ENCODE results near the gene LFNG.

LFNG gene

GRCh38 chr7:2502647-2502966 lies 17.0 kb upstream of the LFNG start:
- DNase-seq (ENCODE audit: low read depth in 1 of 2, low spot score in 1 of 2), result no peak

DNA sequence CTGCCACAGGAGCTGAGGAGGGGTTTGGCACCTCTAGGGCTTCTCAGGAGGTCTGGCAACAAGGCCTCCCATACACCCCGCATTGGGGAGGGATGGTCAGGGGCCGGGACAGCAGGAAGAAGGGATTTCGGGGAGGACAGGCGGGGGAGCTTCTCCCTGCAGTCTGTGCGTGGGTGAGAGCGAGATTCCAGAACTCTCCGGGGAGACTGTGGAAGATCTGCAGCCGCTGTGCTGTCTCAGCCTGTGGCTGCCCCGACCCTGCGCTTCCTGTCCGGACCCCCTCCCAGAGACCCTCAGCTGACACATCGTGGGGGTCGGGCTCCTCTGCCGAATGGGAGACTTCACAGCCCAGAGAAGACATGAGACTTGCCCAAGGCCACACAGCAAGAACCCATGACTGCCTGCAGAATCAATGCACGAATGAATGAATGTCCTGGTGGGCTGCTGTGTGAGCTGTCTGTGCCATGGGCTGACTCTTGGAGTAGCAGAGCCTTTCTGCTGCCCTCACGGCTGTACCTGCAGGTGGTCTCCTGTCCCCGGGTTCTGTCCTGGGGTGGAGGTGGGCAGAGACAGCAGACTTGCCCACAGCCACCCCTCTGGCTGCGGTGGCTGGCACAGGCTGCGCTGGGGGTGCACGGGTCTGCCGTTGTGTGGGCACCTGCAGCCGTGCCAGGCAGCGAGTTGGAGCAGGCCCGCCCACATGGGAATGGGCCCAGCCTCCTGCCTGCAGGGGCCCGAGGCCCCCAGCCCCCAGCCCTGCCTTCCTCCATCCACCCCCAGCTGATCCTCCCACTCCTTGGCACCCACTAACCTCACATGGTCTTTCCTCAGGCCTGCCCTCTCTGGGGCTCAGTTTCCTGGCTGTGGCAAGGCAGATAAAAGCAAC lies 16.3 kb upstream of the LFNG start:
- DNase-seq (ENCODE audit: low read depth in 1 of 2, low spot score in 1 of 2), result no peak

DNA sequence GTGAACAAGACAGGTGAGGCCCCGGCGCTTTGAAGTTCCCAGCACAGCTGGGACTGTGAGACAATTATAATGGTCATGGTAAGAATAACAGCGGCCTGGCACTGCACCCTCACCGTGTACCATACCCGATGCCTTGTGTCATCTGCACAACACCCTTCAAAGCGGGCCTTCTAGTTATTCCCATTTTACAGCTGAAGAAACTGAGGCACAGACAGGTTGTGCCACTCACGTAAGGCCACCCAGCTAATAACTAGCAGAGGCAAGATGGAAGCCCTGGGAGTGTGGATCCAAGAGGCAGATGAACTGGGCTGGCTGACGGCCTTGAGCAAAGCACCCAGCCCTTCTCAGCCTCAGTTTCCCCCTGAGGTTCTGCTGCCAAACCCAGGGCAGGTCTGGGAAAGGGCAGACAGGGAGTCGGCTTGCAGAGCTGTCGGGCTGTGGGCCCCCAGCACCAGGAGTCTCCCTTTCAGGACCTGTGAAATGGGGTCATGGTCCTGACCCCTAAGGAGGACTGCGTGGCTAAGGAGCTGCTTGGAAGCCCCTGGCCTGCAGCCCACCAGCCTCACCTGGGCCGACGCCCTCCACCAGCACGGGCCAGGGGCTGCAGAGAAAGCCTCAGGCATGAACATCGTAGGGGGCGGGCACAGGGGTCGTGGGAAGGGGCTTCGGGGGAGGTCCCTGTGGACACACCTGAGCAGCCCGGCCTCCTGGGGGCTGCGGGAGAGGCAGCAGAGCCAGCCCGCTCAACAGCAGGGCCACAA lies 15.3 kb upstream of the LFNG start:
- no peak for DNase-seq (ENCODE audit: low read depth in 1 of 2, low spot score in 1 of 2)

- no peak for DNase-seq (ENCODE audit: low read depth in 1 of 2, low spot score in 1 of 2)
These were observed 14.6 kb upstream of the LFNG start for GRCh38 chr7:2504889-2505375.

DNA sequence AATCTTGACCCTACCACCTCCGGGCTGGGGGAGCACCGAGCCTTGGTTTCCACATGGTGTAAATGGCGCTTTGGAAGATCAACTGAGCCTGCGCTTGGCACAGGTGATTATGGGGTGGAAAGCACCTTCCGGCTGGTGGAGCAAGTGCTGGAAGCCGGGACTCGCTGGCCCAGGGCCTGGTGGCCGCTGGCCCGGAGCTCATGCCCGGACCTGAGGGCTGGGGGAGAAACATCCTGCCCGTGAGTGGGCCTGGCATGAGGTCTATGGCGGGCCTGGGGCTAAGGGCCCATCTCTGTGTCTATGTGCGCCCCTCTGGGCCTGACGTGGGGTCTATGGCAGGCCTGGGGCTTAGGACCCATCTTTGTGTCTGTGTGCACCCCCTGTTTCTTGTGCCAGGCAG lies 14.2 kb upstream of the LFNG start:
- no peak for DNase-seq (ENCODE audit: low read depth in 1 of 2, low spot score in 1 of 2)

DNA sequence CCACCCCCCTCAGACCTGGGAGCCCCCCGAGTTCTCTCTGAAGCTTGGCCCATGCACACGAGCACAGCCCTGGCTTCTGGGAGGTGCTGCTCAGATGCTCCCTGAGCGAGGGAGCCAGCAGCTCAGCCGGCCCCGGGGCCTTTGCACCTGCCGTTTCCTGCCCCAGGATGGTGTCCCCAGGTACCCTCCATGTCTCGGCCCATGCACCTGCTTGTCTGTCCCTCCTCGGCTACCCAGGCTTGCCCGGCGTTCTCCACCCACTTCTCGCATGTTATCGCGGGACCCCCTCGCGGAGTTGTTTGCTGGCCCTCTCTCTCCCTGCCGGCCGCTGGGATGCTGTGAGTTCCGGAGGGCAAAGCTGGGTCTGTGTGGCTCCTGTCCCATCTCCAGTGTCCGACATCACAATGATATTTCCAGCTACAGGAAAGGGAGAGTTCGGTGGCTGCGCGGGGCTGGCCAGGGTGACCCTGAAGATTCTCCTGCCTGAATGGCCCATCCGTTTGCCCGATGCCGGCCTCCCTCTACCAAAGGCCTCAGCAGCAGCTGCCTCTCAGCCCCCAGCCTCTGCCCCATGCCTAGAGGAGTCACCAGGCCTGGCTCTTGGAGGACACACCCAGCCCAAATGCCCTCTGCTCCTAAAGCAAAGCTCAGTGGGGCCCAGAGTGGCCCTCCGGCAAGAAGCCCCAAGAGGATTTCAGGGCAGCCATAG lies 12.2 kb upstream of the LFNG start:
- no peak for DNase-seq (ENCODE audit: low read depth in 1 of 2, low spot score in 1 of 2)

DNA sequence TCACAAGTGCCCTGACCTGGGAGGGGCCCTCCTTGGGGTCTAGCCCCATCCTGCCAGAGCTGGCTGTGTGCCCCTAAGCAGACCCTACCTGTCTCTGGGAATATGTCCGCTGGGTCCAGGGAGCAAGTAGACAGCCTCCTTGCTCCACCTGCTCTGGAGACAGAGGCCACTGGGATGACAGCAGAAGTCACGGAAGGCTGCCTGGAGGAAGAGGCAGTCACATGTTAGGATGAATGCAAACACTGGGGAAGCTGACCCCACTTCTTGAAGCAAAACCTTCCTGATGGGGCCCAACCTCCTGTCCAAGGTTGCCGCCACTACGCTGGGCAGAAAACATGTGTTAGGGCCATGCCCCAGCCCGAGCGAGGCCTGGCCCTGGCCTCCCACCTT lies 11.7 kb upstream of the LFNG start:
- DNase-seq (ENCODE audit: low read depth in 1 of 2, low spot score in 1 of 2), result no peak

DNA sequence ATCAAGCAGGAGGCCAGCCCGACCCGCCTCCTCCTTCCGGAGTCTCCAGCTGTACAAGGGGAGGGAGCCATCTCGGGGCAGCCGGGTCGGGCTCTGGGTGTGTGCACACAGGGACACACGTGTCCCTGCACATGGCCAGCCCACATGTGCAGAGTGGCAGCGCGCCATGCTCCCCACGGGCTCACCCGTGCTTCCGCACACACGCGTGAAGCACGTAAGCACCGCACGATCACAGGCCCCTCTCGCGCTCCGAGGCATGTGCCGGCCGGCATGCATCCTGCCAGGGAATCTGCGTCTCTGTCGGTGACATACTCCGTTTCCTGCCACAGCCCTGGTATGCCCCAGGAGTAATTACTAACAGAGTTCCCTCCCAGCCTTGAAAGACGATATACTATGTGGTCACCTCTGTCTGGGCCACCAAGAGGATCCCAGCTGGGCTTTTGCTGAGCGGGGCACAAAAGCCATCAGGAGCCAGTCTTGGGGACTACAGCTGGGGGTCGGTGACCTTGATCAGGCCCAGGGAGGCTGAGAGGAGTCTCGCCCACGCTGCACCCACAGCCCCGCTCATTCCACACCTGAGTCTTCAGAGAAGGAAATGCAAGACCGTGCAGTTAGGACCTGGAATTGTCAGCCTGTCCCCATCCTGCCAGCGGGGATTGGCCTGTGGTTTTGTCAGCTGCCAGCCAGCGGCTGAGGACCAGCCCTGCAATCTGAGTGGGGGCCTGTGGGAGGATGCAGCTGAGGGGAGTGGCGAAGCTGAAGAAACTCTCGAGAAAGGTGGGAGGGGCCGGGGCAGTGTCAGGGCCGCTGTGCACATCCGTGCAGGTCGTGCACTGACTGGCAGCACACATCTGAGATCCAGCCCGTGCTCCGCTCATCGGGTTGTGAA lies 11.0 kb upstream of the LFNG start:
- peak in 1 of 2 donors; percentile 55 for DNase-seq (ENCODE audit: low read depth in 1 of 2, low spot score in 1 of 2)

- DNase-seq (ENCODE audit: low read depth in 1 of 2, low spot score in 1 of 2), result no peak
These were observed 10.2 kb upstream of the LFNG start for GRCh38 chr7:2509298-2509906.

GRCh38 chr7:2510130-2510776 lies 9.3 kb upstream of the LFNG start:
- DNase-seq (ENCODE audit: low read depth in 1 of 2, low spot score in 1 of 2), result no peak

GRCh38 chr7:2510909-2511768 lies 8.4 kb upstream of the LFNG start:
- DNase-seq (ENCODE audit: low read depth in 1 of 2, low spot score in 1 of 2), result peak in 1 of 2 donors; percentile 41

DNA sequence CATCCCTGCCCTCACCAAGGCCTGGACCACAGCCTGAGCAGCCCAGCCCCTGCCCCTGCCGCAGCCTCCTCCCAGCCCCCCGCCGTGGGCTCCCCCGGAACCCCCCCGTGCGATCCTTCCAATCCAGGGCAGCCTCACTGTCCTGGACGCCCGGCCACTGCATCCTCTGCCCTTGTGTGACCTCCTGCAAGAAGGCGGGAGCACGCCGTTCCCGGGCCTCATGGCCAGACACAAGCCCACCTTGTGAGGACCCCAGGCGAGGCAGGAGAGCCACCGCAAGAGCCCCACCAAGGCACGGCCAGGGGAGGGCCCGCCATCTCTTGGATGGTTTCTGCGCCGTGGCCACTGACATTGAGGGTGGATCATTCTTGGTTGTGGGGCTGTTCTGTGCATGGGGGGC lies 7.8 kb upstream of the LFNG start:
- no peak for DNase-seq (ENCODE audit: low read depth in 1 of 2, low spot score in 1 of 2)

GRCh38 chr7:2512179-2512661 lies 7.4 kb upstream of the LFNG start:
- DNase-seq (ENCODE audit: low read depth in 1 of 2, low spot score in 1 of 2), result no peak

- DNase-seq (ENCODE audit: low read depth in 1 of 2, low spot score in 1 of 2), result no peak
These were observed 6.9 kb upstream of the LFNG start for GRCh38 chr7:2512713-2513112.

GRCh38 chr7:2513702-2514101 lies 5.9 kb upstream of the LFNG start:
- no peak for DNase-seq (ENCODE audit: low read depth in 1 of 2, low spot score in 1 of 2)

DNA sequence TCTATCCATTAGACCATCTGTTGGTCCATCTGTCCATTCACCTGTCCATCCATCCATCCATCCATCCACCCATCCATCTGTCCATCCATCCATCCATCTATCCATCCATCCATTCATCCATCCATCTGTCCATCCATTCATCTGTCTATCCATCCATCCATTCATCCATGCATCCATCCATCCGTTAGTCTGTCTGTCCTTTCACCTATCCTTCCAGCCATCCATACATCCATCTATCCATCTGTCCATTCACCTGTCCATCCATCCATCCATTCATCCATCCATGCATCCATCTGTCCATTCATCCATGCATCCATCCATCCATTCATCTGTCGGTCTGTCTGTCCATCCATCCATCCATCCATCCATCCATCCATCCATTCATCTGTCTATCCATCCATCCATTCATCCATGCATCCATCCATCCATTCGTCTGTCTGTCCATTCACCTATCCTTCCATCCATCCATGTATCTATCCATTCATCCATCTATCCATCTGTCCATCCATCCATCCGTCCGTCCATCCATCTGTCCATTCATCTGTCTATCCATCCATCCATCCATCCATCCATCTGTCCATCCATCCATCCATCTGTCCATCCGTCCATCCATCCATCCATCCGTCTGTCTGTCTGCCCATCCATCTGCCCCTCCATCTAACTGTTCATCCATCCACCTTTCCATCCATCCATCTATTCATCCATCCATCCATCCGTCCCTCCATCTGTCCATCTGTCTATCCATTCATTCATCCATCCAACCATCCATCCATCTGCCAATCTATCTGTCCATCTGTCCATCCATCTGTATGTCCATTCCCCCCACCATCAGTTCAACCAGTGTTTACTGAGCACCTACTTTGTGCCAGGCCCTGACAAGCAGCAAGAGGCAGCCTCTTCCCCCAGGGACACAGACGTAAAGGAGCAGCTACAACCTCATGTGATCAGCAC lies 4.8 kb upstream of the LFNG start:
- DNase-seq (ENCODE audit: low read depth in 1 of 2, low spot score in 1 of 2), result no peak

DNA sequence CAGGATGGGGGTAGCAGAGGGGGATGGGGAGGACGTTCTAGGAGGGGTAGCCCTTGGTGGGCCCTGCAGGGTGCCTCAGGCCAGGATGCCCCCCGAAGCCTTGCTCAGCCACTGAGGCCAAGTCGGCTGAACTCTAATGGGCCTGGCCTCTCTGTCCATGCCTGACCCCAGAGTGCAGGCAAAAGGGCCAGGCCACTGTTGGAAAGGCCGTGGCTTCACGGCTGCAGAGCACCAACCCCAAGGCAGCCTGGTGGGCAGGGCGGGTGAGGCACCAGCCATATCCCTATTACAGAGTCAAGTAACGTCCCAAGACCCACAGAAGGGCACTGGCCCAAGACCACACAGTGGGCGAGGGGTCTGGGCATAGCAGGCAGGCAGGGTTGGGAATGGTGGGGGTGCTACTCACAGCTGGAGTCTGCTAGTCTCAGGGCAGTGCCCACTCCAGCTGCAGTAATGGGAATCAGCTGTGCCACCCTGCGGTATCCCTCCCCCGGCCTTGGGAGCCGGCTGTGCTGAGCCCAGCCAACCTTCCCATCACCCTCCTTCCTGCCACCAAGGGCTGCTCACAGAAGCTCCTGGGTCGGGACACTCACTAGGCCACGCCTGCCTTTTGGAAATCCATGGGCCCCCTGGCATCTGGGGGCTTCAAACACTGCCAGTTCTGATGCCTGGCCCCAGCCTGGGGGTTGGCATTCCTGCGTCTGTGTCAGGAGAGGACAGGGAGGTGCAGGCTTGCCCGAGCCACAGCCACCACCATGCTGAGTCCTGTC lies 4.0 kb upstream of the LFNG start:
- no peak for DNase-seq (ENCODE audit: low read depth in 1 of 2, low spot score in 1 of 2)

All from stimulated activated CD4-positive, alpha-beta T cell treated with anti-CD3 and anti-CD28 coated beads, Interleukin-15, amount 100 ng/mL, for 1 hour (primary cell).